ENCODE results near the gene TINAGL1. TPM values are rescaled to one million over a fixed set of nuclear protein-coding genes. Genes with fewer than 3 reads are reported as not detected.

TINAGL1 gene
- total and polyA plus RNA-seq, 12 donors = 139 to 336 (median 203) TPM

DNA sequence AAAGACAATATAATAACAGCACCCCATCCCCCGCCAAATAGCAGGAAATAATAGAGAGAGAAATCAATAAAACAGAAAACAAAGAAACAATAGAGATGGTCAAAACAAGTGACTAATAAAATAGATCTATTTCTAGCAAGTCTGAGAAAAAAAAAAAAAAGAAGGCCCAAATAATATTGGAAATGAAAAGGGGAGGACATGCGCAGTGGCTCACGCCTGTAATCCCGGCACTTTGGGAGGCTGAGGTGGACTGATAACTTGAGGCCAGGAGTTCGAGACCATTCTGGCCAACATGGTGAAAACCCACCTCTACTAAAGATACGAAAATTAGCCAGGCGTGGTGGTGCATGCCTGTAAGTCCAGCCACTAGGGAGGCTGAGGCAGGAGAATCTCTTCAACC lies 22.7 kb downstream of the TINAGL1 start:
- no peak for TF ChIP-seq CTCF (IDR thresholded peaks at IDR 0.05)
- intact Hi-C loops (cut with DNase I) = loop anchor here in 1 of 10 donors (5.0 kb wide), 1 partner anchor 37 kb away; no protein-coding TSS in a partner anchor
- no peak overlapping the region for H3K4me3 ChIP-seq
- H3K36me3 ChIP-seq = no peaks in the 10 kb centered on the region
- DNase-seq (no peak), ATAC-seq (no peak)
- H3K27ac ChIP-seq = no peak overlapping the region
- no peaks in the 10 kb centered on the region for H3K9me3 ChIP-seq
- 88% methylated on average over 7 of the region's 7 CpGs for WGBS, 2 donors
- H3K27me3 ChIP-seq = no peaks in the 10 kb centered on the region
- H3K4me1 ChIP-seq = peaks cover 0 to 38% (median 9%) of the 10 kb centered on the region in 9 donors

GRCh38 chr1:31600641-31601040 lies 24.3 kb downstream of the TINAGL1 start:
- Histone ChIP-seq H3K27me3 (no peaks in the 10 kb centered on the region), H3K27ac (no peak overlapping the region), H3K4me1 (peaks cover 0 to 27% (median 9%) of the 10 kb centered on the region in 9 donors), H3K4me3 (no peak overlapping the region), H3K9me3 (no peaks in the 10 kb centered on the region), H3K36me3 (no peaks in the 10 kb centered on the region)
- 59 to 70% methylated on average over 2 of the region's 2 CpGs for WGBS, 2 donors
- ATAC-seq (no peak), DNase-seq (no peak)
- intact Hi-C loops (cut with DNase I) = no loop called here
- TF ChIP-seq CTCF (IDR thresholded peaks at IDR 0.05) = no peak

- H3K27ac ChIP-seq = no peak overlapping the region
- ATAC-seq (no peak), DNase-seq (no peak)
- TF ChIP-seq CTCF (IDR thresholded peaks at IDR 0.05) = no peak
- no peaks in the 10 kb centered on the region for H3K9me3 ChIP-seq
- 94 to 95% methylated on average over 2 of the region's 2 CpGs for WGBS, 2 donors
- H3K36me3 ChIP-seq = no peaks in the 10 kb centered on the region
- intact Hi-C loops (cut with DNase I) = no loop called here
- H3K27me3 ChIP-seq = no peaks in the 10 kb centered on the region
- H3K4me1 ChIP-seq = peaks cover 0 to 13% (median 1%) of the 10 kb centered on the region in 9 donors
- no peak overlapping the region for H3K4me3 ChIP-seq
These were observed 25.8 kb downstream of the TINAGL1 start for GRCh38 chr1:31602081-31602480.

DNA sequence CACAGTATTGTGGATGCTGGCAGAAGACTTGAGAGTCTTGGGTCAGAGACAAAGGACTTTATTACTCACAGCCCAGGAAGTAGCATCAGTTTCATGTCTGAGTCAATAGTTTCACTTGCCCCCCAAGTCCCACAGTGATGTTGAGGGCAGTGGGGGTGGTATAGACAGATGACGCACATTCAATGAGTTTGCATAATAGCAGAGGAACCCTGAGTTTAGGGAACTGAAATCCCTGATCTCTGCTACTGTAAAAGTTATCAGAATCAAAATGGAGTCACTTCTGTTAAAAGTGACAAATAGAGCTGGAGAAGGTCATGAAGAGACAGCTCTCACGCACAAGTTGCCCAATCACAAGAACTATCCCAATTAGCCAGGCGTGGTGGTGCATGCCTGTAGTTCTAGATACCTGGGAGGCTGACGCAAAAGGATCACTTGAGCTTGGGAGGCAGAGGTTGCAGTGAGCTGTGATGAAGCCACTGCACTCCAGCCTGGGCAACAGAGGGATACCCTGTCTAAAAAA lies 29.7 kb downstream of the TINAGL1 start:
- Histone ChIP-seq H3K9me3 (no peaks in the 10 kb centered on the region), H3K27ac (no peak overlapping the region), H3K4me1 (peaks cover 0 to 4% (median 0%) of the 10 kb centered on the region in 9 donors), H3K36me3 (no peaks in the 10 kb centered on the region), H3K27me3 (no peaks in the 10 kb centered on the region), H3K4me3 (no peak overlapping the region)
- no peak for DNase-seq
- no peak for ATAC-seq
- WGBS, 2 donors = 86 to 89% methylated on average over 4 of the region's 4 CpGs
- intact Hi-C loops (cut with DNase I) = no loop called here
- no peak for TF ChIP-seq CTCF (IDR thresholded peaks at IDR 0.05)

Data from heart right ventricle (tissue), 16 donors.